Measurements from ENCODE around the gene CEMIP2. TPM values are rescaled to one million over a fixed set of nuclear protein-coding genes. Genes with fewer than 3 reads are reported as not detected.

Gene CEMIP2
- total RNA-seq, 4 donors from 2014 or later: 7.6 to 34.5 (median 12.3) TPM

DNA sequence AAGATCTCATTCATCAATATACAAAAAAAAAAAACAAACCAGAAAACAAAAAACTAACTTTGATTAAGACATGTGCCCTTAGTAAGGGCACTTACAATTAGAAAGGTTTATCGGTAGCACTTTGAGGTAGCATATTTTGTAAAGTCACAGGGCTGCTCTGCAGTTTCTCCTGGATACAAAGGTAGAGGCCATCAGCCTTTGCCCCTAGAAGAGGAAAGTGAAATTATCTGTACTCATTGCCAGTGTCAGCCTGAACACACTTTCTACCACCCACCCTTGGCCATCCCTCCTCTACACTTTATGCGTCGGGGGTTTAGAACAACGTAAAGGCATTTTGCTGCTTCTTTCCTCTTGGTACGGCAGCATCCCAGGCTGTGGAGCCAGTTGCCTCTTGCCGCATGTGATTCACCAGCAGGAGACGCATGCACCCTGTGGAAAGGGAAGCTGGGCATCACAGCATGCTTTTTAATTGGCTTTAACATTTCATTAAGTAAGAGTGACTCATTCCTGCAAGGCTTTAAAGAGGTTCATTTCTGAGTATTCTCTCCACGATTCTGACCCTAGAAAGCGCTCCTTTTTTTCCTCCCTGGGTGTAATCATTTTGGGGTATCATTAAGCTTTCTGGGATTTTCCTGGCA, 84.6 kb downstream of the CEMIP2 start:
- TF ChIP-seq, protein P1, sequence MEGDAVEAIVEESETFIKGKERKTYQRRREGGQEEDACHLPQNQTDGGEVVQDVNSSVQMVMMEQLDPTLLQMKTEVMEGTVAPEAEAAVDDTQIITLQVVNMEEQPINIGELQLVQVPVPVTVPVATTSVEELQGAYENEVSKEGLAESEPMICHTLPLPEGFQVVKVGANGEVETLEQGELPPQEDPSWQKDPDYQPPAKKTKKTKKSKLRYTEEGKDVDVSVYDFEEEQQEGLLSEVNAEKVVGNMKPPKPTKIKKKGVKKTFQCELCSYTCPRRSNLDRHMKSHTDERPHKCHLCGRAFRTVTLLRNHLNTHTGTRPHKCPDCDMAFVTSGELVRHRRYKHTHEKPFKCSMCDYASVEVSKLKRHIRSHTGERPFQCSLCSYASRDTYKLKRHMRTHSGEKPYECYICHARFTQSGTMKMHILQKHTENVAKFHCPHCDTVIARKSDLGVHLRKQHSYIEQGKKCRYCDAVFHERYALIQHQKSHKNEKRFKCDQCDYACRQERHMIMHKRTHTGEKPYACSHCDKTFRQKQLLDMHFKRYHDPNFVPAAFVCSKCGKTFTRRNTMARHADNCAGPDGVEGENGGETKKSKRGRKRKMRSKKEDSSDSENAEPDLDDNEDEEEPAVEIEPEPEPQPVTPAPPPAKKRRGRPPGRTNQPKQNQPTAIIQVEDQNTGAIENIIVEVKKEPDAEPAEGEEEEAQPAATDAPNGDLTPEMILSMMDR (IDR thresholded peaks at IDR 0.05): peak in 5 of 6 experiments; percentile 32 to 68 (median 43)
- TF ChIP-seq POLR2A (IDR thresholded peaks at IDR 0.05): no peak
- Histone ChIP-seq H3K9me3 (no peaks in the 10 kb centered on the region), H3K4me3 (no peak overlapping the region), H3K27me3 (no peaks in the 10 kb centered on the region), H3K4me1 (peaks cover 0 to 39% (median 6%) of the 10 kb centered on the region in 3 donors), H3K27ac (no peak overlapping the region), H3K36me3 (peaks cover 0 to 23% (median 0%) of the 10 kb centered on the region in 3 donors)
- intact Hi-C loops (cut with DNase I): no loop called here
- 53 to 57% methylated on average over 9 of the region's 9 CpGs for whole genome bisulfite sequencing, 2 donors
- DNase-seq: no peak

DNA sequence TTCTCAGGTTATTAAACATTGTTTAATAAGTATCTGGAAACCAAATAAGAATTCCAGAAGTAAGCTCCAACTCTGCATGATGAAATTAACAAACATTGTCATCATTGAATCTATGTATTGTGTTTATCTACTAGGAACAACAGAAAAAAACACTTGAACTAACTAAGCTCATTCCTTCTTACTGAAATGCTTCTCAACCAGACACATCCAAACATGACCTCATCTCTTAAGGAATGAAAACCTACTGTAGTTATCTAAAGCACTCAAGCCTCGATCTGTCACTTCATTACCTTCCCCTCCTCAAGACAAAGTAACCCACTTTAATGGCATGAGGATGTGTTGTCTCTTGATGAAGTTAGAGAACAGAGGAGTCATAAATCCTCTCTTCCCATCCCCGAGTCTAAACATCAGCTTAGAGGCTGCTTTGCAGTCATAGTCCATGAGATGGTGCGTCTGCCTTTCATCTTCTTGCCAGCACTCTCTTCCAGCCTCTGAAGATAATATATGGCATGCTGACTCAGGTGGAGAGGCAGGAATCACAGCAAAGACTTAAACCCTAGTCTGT, 86.5 kb downstream of the CEMIP2 start:
- intact Hi-C loops (cut with DNase I): no loop called here
- DNase-seq: no peak

DNA sequence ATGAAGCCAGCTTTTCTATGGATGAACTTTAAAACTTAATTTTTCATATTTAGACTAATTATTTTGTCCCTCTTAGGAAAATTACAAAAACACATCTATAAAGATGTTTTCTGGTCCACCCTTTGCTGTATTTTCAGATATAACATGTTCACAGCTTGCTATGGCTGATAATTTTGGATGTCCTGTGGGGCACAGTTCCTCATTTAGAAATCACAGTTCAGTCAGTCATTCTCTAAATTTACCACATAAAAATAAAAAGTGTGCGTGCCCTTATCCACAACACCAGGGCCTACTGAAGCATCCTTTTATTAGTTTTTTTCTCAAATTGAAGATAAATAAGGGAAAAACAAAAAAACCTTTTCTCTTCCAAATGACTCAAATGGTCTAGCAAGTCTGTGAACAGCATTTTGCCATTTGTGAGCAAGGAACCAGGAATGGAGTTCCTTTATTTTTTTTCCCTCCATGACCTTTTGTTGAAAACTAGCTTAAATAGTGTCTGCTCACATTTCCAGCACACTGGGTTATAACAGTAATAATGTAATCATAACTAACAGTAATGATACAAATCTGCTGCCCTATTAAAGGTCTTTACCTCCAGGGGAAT, 87.1 kb downstream of the CEMIP2 start:
- H3K27ac ChIP-seq: no peak overlapping the region
- H3K4me1 ChIP-seq: peaks cover 0 to 39% (median 6%) of the 10 kb centered on the region in 3 donors

More for the DNA sequence above, 86.5 kb downstream of the CEMIP2 start:
- Histone ChIP-seq H3K36me3 (peaks cover 0 to 11% (median 0%) of the 10 kb centered on the region in 3 donors), H3K9me3 (no peaks in the 10 kb centered on the region), H3K4me1 (peaks cover 0 to 39% (median 6%) of the 10 kb centered on the region in 3 donors), H3K27ac (no peak overlapping the region), H3K4me3 (no peak overlapping the region), H3K27me3 (no peaks in the 10 kb centered on the region)
- WGBS, 2 donors: 67 to 74% methylated on average over 3 of the region's 3 CpGs
- TF ChIP-seq, protein P1 (IDR thresholded peaks at IDR 0.05): no peak
- no peak for TF ChIP-seq POLR2A (IDR thresholded peaks at IDR 0.05)

DNA sequence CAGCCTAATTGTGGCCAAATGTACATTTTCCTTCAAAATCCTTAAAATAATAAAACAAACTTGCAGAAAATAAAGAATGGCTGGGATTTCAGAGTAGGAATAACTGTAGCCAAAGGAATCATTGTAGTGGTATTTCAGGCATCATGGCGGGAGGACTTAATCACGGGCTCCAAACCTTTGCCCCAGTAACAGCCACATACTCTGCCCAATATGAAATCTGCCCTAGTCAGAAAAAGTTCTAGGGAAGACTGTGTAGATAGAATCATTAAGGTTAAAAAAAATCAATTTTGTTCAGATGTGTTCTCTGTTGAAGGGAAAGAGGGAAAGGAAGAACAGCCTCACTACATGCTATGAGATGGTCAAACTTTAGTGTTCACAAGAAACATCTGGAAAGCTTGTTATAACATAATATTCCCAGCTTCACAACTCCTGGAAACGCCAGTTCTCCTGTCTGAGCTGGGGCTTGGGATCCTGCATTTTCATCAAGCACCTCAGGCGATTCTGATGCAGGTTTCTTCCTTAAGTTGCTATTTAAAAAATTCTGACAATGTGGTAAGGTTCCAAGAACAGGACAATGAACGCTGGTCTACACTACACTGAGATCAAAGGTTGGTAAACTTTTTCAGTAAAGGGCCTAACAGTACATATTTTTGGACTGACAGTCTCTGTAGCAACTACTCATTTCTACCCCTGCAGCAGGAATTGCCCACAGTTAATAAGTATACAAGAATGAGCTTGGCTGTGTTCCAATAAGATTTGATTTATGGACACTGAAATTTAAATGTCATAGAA, 87.9 kb downstream of the CEMIP2 start:
- H3K27me3 ChIP-seq: no peaks in the 10 kb centered on the region
- H3K36me3 ChIP-seq: no peaks in the 10 kb centered on the region
- no peak for DNase-seq
- H3K9me3 ChIP-seq: no peaks in the 10 kb centered on the region
- TF ChIP-seq, protein P1 (IDR thresholded peaks at IDR 0.05): no peak
- TF ChIP-seq POLR2A (IDR thresholded peaks at IDR 0.05): no peak
- no peak overlapping the region for H3K4me3 ChIP-seq
- peaks cover 0 to 37% (median 6%) of the 10 kb centered on the region in 3 donors for H3K4me1 ChIP-seq
- intact Hi-C loops (cut with DNase I): no loop called here
- no peak overlapping the region for H3K27ac ChIP-seq
- 36 to 48% methylated on average over 5 of the region's 5 CpGs for WGBS, 2 donors

More for the DNA sequence above, 87.1 kb downstream of the CEMIP2 start:
- H3K4me3 ChIP-seq: no peak overlapping the region
- 52 to 77% methylated on average over 1 of the region's 1 CpG for WGBS, 2 donors
- H3K27me3 ChIP-seq: no peaks in the 10 kb centered on the region
- intact Hi-C loops (cut with DNase I): no loop called here
- peaks cover 0 to 6% (median 0%) of the 10 kb centered on the region in 3 donors for H3K36me3 ChIP-seq
- TF ChIP-seq, protein P1 (IDR thresholded peaks at IDR 0.05): no peak
- no peak for TF ChIP-seq POLR2A (IDR thresholded peaks at IDR 0.05)
- H3K9me3 ChIP-seq: no peaks in the 10 kb centered on the region
- DNase-seq: no peak
